ENCODE measurements around the gene CHRD.

CHRD gene

DNA sequence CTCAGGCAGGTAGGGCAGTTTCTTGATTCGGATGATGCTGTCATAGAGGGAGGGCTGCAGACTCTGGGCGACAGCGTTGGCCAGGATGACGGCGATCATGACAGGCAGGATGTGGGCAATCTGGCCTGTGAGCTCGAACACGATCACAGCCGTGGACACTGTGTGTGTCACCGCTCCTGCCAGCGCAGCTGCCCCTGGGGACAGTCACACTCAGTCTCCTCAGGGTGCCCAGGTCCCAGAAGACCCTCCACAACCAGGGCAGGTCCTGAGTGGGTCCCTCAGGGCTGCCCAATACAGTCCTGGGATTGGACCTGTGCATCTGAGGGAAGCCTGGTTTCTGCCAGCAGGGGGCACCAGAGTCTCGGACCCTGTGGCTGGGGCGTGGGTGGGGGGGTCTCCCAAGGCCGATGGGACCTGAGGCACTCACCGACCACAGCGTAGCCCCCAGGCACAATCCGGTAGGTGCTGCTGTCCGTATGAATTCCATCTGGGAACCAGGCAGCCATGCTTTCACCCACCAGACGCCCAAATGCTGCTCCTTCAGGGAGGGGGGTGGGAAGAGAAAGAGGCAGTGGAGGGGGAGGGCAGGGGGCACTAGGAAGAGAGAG lies 25.6 kb upstream of the CHRD start:
- no peaks in the 10 kb centered on the region for H3K36me3 ChIP-seq (replicated peaks)
- no peak overlapping the region for H3K27ac ChIP-seq
- TF ChIP-seq, protein P1, sequence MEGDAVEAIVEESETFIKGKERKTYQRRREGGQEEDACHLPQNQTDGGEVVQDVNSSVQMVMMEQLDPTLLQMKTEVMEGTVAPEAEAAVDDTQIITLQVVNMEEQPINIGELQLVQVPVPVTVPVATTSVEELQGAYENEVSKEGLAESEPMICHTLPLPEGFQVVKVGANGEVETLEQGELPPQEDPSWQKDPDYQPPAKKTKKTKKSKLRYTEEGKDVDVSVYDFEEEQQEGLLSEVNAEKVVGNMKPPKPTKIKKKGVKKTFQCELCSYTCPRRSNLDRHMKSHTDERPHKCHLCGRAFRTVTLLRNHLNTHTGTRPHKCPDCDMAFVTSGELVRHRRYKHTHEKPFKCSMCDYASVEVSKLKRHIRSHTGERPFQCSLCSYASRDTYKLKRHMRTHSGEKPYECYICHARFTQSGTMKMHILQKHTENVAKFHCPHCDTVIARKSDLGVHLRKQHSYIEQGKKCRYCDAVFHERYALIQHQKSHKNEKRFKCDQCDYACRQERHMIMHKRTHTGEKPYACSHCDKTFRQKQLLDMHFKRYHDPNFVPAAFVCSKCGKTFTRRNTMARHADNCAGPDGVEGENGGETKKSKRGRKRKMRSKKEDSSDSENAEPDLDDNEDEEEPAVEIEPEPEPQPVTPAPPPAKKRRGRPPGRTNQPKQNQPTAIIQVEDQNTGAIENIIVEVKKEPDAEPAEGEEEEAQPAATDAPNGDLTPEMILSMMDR (IDR thresholded peaks at IDR 0.05; ENCODE audit: low read depth, low read length, missing control alignments), result peak; percentile 90
- in situ Hi-C loops (cut with HindIII; ENCODE audit: low pct_ligation_motif_present, low sequenced_read_pairs), result loop anchor here (25.0 kb wide), 1 partner anchor 183 kb away; no protein-coding TSS in a partner anchor
- DNase-seq, result no peak
- no peaks in the 10 kb centered on the region for H3K27me3 ChIP-seq (replicated peaks)
- no peak overlapping the region for H3K4me3 ChIP-seq (ENCODE audit: low read depth, low read length)

DNA sequence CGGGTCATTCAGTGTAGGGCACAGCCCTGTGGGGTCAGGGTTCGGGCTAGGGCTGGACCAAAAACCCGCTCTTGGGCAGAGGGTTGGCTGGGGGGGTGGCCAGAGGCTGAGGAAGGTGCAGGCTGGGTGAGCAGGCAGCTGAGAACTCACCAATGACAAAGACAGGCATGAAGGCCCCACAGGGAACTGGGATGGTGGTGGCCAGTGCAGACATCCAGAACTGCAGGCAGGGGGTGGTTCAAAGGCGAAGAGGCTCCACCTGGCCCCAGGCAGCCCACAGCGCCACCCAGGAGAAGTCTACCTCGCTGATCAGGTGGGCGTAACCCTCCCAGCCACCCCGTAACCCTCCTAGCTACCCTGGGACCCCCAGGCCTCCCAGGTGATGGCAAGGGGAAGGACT lies 25.1 kb upstream of the CHRD start:
- in situ Hi-C loops (cut with HindIII; ENCODE audit: low pct_ligation_motif_present, low sequenced_read_pairs), result loop anchor here (25.0 kb wide), 1 partner anchor 183 kb away; no protein-coding TSS in a partner anchor
- no peak overlapping the region for H3K27ac ChIP-seq
- TF ChIP-seq, protein P1 (IDR thresholded peaks at IDR 0.05; ENCODE audit: low read depth, low read length, missing control alignments), result no peak
- no peak overlapping the region for H3K4me3 ChIP-seq (ENCODE audit: low read depth, low read length)
- no peaks in the 10 kb centered on the region for H3K36me3 ChIP-seq (replicated peaks)
- no peaks in the 10 kb centered on the region for H3K27me3 ChIP-seq (replicated peaks)
- no peak for DNase-seq

DNA sequence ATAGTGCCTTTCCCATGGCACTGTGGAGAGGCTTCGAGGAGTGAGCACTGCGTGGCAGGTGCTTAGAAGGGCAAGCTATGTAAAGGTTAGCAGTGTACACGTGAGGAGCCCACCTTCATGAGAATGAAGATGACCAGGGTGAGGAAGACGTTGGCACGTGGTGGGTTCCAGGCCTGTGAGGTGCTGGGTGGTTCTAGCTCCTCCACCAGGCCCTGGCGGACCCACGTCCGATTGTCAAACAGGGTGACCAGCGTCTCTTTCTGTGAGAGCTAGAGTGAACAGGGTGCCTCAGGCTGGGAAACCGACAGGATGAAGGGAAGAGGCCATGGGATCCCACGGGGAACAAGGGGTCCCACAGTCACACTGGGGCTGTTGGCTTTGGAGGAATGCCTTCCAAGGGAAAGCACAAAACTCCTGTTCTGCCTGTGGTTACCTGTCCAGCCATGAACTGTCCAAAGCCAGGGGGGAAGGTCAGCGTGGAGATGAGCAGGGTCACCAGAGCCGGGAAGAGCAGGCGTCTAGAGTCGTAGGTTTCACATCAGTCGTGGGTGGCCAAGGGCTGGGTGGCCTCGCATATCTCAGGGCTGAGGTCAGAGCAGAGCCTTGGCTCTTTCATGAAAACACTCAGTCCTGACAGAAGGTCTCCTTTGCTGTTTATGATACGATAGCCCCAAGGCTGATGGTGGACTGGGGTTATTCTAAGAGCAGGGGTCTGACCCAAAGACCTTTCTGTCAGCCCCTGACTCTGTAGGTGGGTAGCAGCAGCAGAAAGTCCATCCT lies 24.4 kb upstream of the CHRD start:
- TF ChIP-seq, protein P1 (IDR thresholded peaks at IDR 0.05; ENCODE audit: low read depth, low read length, missing control alignments), result no peak
- in situ Hi-C loops (cut with HindIII; ENCODE audit: low pct_ligation_motif_present, low sequenced_read_pairs), result loop anchor here (25.0 kb wide), 1 partner anchor 182 kb away; no protein-coding TSS in a partner anchor
- Histone ChIP-seq H3K27ac (no peak overlapping the region), H3K4me3 (ENCODE audit: low read depth, low read length) (no peak overlapping the region), H3K27me3 (replicated peaks) (no peaks in the 10 kb centered on the region), H3K36me3 (replicated peaks) (no peaks in the 10 kb centered on the region)
- DNase-seq, result no peak

- no peak for DNase-seq
- Histone ChIP-seq H3K27me3 (replicated peaks) (no peaks in the 10 kb centered on the region), H3K27ac (no peak overlapping the region), H3K36me3 (replicated peaks) (no peaks in the 10 kb centered on the region), H3K4me3 (ENCODE audit: low read depth, low read length) (no peak overlapping the region)
- in situ Hi-C loops (cut with HindIII; ENCODE audit: low pct_ligation_motif_present, low sequenced_read_pairs), result loop anchor here (25.0 kb wide), 1 partner anchor 180 kb away; no protein-coding TSS in a partner anchor
- TF ChIP-seq, protein P1 (IDR thresholded peaks at IDR 0.05; ENCODE audit: low read depth, low read length, missing control alignments), result no peak
Observed at GRCh38 chr3:184357248-184358123, 22.4 kb upstream of the CHRD start.

- TF ChIP-seq, protein P1 (IDR thresholded peaks at IDR 0.05; ENCODE audit: low read depth, low read length, missing control alignments), result no peak
- Histone ChIP-seq H3K27me3 (replicated peaks) (no peaks in the 10 kb centered on the region), H3K27ac (no peak overlapping the region), H3K4me3 (ENCODE audit: low read depth, low read length) (no peak overlapping the region), H3K36me3 (replicated peaks) (no peaks in the 10 kb centered on the region)
- no peak for DNase-seq
- in situ Hi-C loops (cut with HindIII; ENCODE audit: low pct_ligation_motif_present, low sequenced_read_pairs), result loop anchor here (25.0 kb wide), 1 partner anchor 179 kb away; no protein-coding TSS in a partner anchor
Observed at GRCh38 chr3:184358124-184358767, 21.6 kb upstream of the CHRD start.
